Myocyte (in vitro differentiated cells): Measurements from ENCODE around the gene ZNF367. TPM values are rescaled to one million over a fixed set of nuclear protein-coding genes. Genes with fewer than 3 reads are reported as not detected.

Source experiments
- DNase-seq: peaks from one replicate; pipeline ENCODE4 v3.0.0-alpha.2; 2012; ENCODE audit warnings: low read depth
- total RNA-seq: library from RNA; depleted of rRNA; stranded (reverse); fragments of >200 nt; gene quantifications from 2 replicates; pipeline ENCODE4 v1.2.3, GENCODE V29; 2014

Gene ZNF367
- total RNA-seq, 1 donor from 2014 or later: 2.2 TPM

- no peak for DNase-seq
Measured at GRCh38 chr9:96437454-96437853, 19.3 kb upstream of the ZNF367 start.

GRCh38 chr9:96436456-96437126 is 18.4 kb upstream of the ZNF367 start:
- no peak for DNase-seq

- DNase-seq: no peak
Measured at GRCh38 chr9:96436063-96436455, 17.9 kb upstream of the ZNF367 start.

- no peak for DNase-seq
Measured at GRCh38 chr9:96435345-96435744, 17.2 kb upstream of the ZNF367 start.

- DNase-seq: no peak
Measured at GRCh38 chr9:96430377-96430776, 12.2 kb upstream of the ZNF367 start.

- no peak for DNase-seq
Measured at GRCh38 chr9:96429732-96430131, 11.6 kb upstream of the ZNF367 start.

GRCh38 chr9:96425500-96426169 is 7.5 kb upstream of the ZNF367 start:
- no peak for DNase-seq

GRCh38 chr9:96423985-96424336 is 5.8 kb upstream of the ZNF367 start:
- no peak for DNase-seq

- no peak for DNase-seq
Measured at GRCh38 chr9:96423322-96423984, 5.3 kb upstream of the ZNF367 start.

GRCh38 chr9:96420468-96421219 is 2.5 kb upstream of the ZNF367 start:
- peak; percentile 94 for DNase-seq

GRCh38 chr9:96419691-96419969 is 1.5 kb upstream of the ZNF367 start:
- no peak for DNase-seq

- peak; percentile 87 for DNase-seq
Measured at GRCh38 chr9:96418920-96419690, 935 bp upstream of the ZNF367 start.

- no peak for DNase-seq
Measured at GRCh38 chr9:96417661-96418082, 498 bp downstream of the ZNF367 start.

- peak; percentile 87 for DNase-seq
Measured at GRCh38 chr9:96417051-96417586, 1.1 kb downstream of the ZNF367 start.

- DNase-seq: no peak
Measured at GRCh38 chr9:96413302-96414221, 4.6 kb downstream of the ZNF367 start.

GRCh38 chr9:96412174-96412913 is 5.8 kb downstream of the ZNF367 start:
- no peak for DNase-seq

GRCh38 chr9:96411129-96411838 is 6.9 kb downstream of the ZNF367 start:
- no peak for DNase-seq
